Astrocyte of the spinal cord (primary cell): Measurements from ENCODE around the gene GPSM1.
A peak's percentile ranks its signal among the peaks of the same experiment; 100 is the strongest.

Experiments
- DNase-seq: peaks from one replicate; pipeline ENCODE4 v3.0.0; 2011; ENCODE audit warnings: low read depth, low spot score
- H3K4me3 ChIP-seq: 2 replicates; pipeline ENCODE4 v1.5.1; 2011; ENCODE audit warnings: low read depth, mild to moderate bottlenecking, low read length, moderate library complexity
- in situ Hi-C: cut with HindIII; loops from 2 replicates; pipeline ENCODE4 v1.10.0; 2017; ENCODE audit warnings: low sequenced_read_pairs
- TF ChIP-seq, protein P1 (sequence below): IDR thresholded peaks from 2 replicates; pipeline ENCODE4 v1.5.1; 2012; ENCODE audit warnings: low read depth, mild to moderate bottlenecking, low read length, inconsistent platforms

The GPSM1 gene

DNA sequence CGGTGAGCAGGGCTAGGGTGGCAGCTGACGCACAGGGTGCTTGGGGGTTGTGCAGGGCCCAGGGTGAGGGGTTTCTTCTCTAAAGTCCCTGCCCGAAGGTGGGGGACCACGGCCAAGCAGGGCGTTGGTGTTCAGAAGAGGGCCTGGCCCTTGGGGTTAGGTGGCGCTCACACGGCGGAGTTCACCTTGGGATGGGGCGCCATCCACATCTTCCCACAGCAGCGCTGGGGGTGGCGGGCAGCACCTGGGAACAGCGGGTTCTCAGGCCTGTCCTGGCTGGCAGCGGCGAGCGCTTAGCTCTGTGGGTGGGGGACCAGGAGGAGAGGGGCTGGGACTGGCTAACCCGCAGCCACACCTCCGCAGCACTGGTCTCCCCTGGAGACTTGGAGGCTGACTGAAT is 6.1 kb downstream of the GPSM1 start:
- no peak overlapping the region for H3K4me3 ChIP-seq
- no peak for DNase-seq
- in situ Hi-C loops, result no loop called here
- TF ChIP-seq, protein P1, sequence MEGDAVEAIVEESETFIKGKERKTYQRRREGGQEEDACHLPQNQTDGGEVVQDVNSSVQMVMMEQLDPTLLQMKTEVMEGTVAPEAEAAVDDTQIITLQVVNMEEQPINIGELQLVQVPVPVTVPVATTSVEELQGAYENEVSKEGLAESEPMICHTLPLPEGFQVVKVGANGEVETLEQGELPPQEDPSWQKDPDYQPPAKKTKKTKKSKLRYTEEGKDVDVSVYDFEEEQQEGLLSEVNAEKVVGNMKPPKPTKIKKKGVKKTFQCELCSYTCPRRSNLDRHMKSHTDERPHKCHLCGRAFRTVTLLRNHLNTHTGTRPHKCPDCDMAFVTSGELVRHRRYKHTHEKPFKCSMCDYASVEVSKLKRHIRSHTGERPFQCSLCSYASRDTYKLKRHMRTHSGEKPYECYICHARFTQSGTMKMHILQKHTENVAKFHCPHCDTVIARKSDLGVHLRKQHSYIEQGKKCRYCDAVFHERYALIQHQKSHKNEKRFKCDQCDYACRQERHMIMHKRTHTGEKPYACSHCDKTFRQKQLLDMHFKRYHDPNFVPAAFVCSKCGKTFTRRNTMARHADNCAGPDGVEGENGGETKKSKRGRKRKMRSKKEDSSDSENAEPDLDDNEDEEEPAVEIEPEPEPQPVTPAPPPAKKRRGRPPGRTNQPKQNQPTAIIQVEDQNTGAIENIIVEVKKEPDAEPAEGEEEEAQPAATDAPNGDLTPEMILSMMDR, result no peak

GRCh38 chr9:136334541-136334940 is 7.2 kb downstream of the GPSM1 start:
- no peak overlapping the region for H3K4me3 ChIP-seq
- DNase-seq, result no peak
- in situ Hi-C loops, result no loop called here
- TF ChIP-seq, protein P1, result no peak

GRCh38 chr9:136335296-136336155 is 8.2 kb downstream of the GPSM1 start:
- TF ChIP-seq, protein P1, result no peak
- in situ Hi-C loops, result no loop called here
- no peak overlapping the region for H3K4me3 ChIP-seq
- DNase-seq, result peak; percentile 25

DNA sequence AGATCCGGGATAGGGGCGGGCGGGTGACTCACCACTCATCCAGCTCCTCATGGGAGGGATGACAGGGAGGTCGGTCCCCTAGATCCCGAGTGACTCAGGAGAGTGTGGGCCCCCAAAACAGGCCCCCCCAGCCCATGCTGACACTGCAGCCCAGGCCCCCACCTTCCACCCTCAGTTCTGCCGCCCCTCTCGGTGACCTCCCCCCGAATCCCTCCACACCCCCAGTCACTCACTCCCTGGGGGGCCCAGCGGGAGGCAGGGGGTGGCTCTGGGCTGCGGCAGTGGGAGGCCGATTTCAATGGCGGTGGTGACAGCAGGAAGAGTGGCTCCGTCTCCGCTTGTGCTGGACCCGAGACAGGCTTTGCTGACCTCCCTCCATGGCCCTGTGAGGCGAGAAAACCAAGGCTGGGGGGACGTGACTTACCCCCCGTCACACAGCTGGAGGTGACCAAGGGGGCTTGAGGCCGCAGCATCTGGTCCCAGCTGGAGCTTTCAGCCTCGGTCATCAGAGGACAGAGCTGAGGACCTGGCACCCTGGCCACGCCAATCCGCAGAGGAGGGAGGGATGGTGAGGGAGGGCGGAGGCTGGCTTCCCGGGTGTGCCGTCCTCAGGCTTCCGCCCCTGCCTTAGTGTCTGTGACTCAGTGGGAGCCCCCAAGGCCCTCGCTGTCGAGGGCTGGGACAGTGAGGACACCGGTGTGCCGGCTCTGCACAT is 9.0 kb downstream of the GPSM1 start:
- no peak overlapping the region for H3K4me3 ChIP-seq
- DNase-seq, result no peak
- in situ Hi-C loops, result no loop called here
- TF ChIP-seq, protein P1, result no peak

DNA sequence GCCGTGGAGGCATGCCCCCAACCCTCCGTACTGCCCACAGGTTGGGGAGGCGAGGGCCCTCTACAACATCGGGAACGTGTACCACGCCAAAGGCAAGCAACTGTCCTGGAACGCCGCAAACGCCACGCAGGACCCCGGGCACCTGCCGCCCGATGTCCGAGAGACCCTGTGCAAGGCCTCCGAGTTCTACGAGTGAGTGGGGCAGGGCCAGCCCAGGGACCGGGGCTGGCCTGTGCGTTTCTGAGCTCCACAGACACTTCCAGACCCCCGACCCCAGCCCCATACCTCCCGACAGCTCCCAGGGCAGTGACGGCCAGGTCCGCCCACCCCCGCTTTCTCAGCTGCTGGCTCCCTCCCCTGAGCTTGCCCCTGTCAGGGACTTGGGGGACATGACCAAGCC is 9.5 kb downstream of the GPSM1 start:
- in situ Hi-C loops, result no loop called here
- TF ChIP-seq, protein P1, result no peak
- no peak overlapping the region for H3K4me3 ChIP-seq
- no peak for DNase-seq

DNA sequence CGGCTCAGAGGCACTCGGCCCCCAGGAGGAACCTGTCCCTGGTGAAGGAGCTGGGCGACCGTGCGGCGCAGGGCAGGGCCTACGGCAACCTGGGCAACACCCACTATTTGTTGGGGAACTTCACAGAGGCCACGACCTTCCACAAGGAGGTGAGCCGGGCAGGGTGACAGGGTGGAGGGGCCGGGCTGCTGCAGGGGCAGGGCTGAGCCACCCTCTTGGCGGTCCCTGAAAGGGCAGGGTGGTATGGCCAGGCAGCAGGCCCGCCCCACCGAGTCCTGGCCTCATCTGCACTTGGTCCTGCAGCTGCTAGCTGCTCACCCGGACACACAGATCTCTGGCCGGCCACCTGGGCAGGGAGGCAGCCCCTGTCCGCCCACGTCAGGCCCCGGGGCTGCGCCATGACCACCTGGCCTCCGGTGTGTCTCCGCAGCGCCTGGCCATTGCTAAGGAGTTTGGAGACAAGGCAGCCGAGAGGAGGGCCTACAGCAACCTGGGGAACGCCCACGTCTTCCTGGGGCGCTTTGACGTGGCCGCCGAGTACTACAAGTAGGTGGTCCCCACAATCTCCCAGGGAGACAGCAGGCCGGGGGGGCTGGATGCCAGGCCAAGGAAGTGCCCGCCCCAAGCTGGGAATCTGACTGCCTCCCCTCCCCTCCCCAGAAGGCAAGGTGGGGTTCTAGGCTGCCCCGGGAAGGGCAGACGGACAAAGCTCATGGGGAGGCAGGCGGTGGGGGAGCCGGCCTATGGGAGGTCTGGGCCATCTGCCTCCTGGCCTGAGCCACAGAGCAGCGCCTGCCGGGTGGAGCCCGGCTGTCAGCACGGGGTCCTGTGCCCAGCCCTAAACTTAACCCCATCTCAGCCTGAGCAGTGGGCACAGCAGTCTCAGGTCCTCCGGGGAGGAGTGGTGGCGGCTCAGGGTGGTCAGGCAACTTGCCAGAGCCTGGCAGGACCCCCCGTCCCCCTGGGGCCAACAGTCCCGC is 10.4 kb downstream of the GPSM1 start:
- H3K4me3 ChIP-seq, result no peak overlapping the region
- in situ Hi-C loops, result no loop called here
- TF ChIP-seq, protein P1, result no peak
- no peak for DNase-seq
